K562 (cell line): ENCODE measurements around the gene RASAL1. TPM values are rescaled to one million over a fixed set of nuclear protein-coding genes. Genes with fewer than 3 reads are reported as not detected.

Source experiments
- BRCA1 ChIP-seq, 2 experiments: fragments of 450-650 bp in 1 of 2; sonication (generic) in 1 of 2; formaldehyde crosslinking in 1 of 2; IDR thresholded peaks; 2 replicates each; pipeline versions ENCODE4 v1.5.0 to v1.6.1; 2017 to 2020; ENCODE audit warnings: mild to moderate bottlenecking in 1 of 2, missing genetic modification reagents in 1 of 2
- FOXK2 ChIP-seq, 2 experiments: fragments of 450-650 bp; IDR thresholded peaks in 1 of 2; conservative IDR thresholded peaks in 1 of 2; 2 replicates each; pipeline ENCODE4 v1.6.1; 2016; ENCODE audit warnings: low read depth in 2 of 2, mild to moderate bottlenecking in 1 of 2
- GATA2 ChIP-seq: sonication (generic); formaldehyde crosslinking; IDR thresholded peaks from 2 replicates; pipeline ENCODE4 v1.4.0; 2020; ENCODE audit warnings: mild to moderate bottlenecking, missing genetic modification reagents
- HDAC6 ChIP-seq: IDR thresholded peaks from 2 replicates; pipeline ENCODE4 v1.6.1; 2012; ENCODE audit warnings: low read depth, mild to moderate bottlenecking, control low read depth, inconsistent platforms, low read length, moderate library complexity
- HMG20B ChIP-seq: fragments of 250-450 bp; sonication (Bioruptor Pico); IDR thresholded peaks from 2 replicates; pipeline ENCODE4 v1.5.0; 2021; ENCODE audit warnings: mild to moderate bottlenecking
- HNRNPH1 ChIP-seq: fragments of 200-400 bp; formaldehyde crosslinking; optimal IDR thresholded peaks from 2 replicates; pipeline ENCODE3; 2017; ENCODE audit warnings: low read depth, mild to moderate bottlenecking, low read length, moderate library complexity
- HSF4 ChIP-seq: fragments of 250-450 bp; sonication (Bioruptor Pico); IDR thresholded peaks from 2 replicates; pipeline ENCODE4 v2.1.2; 2022; ENCODE audit warnings: mild to moderate bottlenecking, moderate library complexity, borderline replicate concordance
- KHSRP ChIP-seq: fragments of 450-650 bp; IDR thresholded peaks from 2 replicates; pipeline ENCODE4 v1.6.1; 2017
- MAFK ChIP-seq: IDR thresholded peaks from 2 replicates; pipeline ENCODE4 v1.6.1; 2011; ENCODE audit warnings: low read length, improper control_type of control experiment
- NFIC ChIP-seq: fragments of 450-650 bp; IDR thresholded peaks from 2 replicates; pipeline ENCODE4 v1.6.1; 2017; ENCODE audit warnings: mild to moderate bottlenecking, inconsistent platforms
- STAT5A ChIP-seq: IDR thresholded peaks from 2 replicates; pipeline ENCODE4 v1.6.1; 2012; ENCODE audit warnings: low read length, inconsistent platforms, borderline replicate concordance
- YY1 ChIP-seq, 3 experiments: IDR thresholded peaks; 2 replicates each; pipeline ENCODE4 v1.6.1; 2011; ENCODE audit warnings: low read length in 2 of 3, mild to moderate bottlenecking in 2 of 3, moderate library complexity in 2 of 3, borderline replicate concordance in 1 of 3, control low read depth in 1 of 3, low read depth in 1 of 3; ENCODE audit not compliant: insufficient read depth in 3 of 3, insufficient replicate concordance in 2 of 3, control insufficient read depth in 1 of 3, insufficient read length in 1 of 3; ENCODE audit errors: extremely low read depth in 1 of 3
- ZNF174 ChIP-seq: fragments of 250-450 bp; sonication (Bioruptor Pico); IDR thresholded peaks from 2 replicates; pipeline ENCODE4 v1.4.0; 2020; ENCODE audit warnings: mild to moderate bottlenecking
- ZNF253 ChIP-seq: fragments of 250-450 bp; sonication (Bioruptor Pico); conservative IDR thresholded peaks from 2 replicates; pipeline ENCODE4 v1.6.1; 2021; ENCODE audit warnings: mild to moderate bottlenecking
- ZNF408 ChIP-seq: fragments of 250-450 bp; sonication (Bioruptor Pico); IDR thresholded peaks from 2 replicates; pipeline ENCODE4 v1.4.0; 2020; ENCODE audit warnings: low read depth, mild to moderate bottlenecking, moderate library complexity
- ZNF436 ChIP-seq: fragments of 250-450, 450-650 bp; sonication (Bioruptor Pico); formaldehyde crosslinking; IDR thresholded peaks from 2 replicates; pipeline ENCODE4 v1.7.0; 2020; ENCODE audit warnings: mild to moderate bottlenecking
- ZNF583 ChIP-seq: fragments of 250-450 bp; sonication (Bioruptor Pico); IDR thresholded peaks from 2 replicates; pipeline ENCODE4 v1.4.0; 2020
- ZNF77 ChIP-seq: fragments of 250-450 bp; sonication (Bioruptor Pico); IDR thresholded peaks from 2 replicates; pipeline ENCODE4 v1.5.0; 2020
- polyA plus RNA-seq, 8 experiments: library from polyadenylated mRNA; depleted of rRNA in 4 of 8; stranded (reverse) in 5 of 8; unstranded in 3 of 8; fragments of >200 nt; fragmentation: Nextera tagmentation in 2 of 8; fragmentation: Illumina TruSeq in 1 of 8; extraction: Ambion mirVana in 2 of 8; extraction: Trizol in 1 of 8; gene quantifications; 2 replicates each; pipeline versions ENCODE4 v1.2.1 to v1.2.3, GENCODE V29; 2011 to 2014; ENCODE audit warnings: inconsistent platforms in 1 of 8, missing spikeins in 1 of 8
- total RNA-seq, 7 experiments: library from RNA; depleted of rRNA in 6 of 7; stranded (reverse); fragments of >200 nt in 6 of 7; fragmentation: Illumina TruSeq in 2 of 7; extraction: Trizol in 2 of 7; gene quantifications; 2 replicates each; pipeline versions ENCODE4 v1.2.1 to v1.2.3, GENCODE V29; 2011 to 2021; ENCODE audit warnings: low replicate concordance in 1 of 7
- TF ChIP-seq, protein P1 (sequence below), 2 experiments: fragments of 450-650 bp; IDR thresholded peaks; 2 replicates each; pipeline ENCODE4 v1.6.1; 2016
- TF ChIP-seq, protein P2 (sequence below), 3 experiments: fragments of 200-800 bp in 1 of 3; sonication (Bioruptor generic) in 1 of 3; sonication (generic) in 1 of 3; formaldehyde crosslinking in 1 of 3; IDR thresholded peaks; 2 replicates each; pipeline versions ENCODE4 v1.6.1 to v1.8.0; 2016 to 2022; ENCODE audit warnings: mild to moderate bottlenecking in 2 of 3, missing compliant biosample characterization in 2 of 3, missing genetic modification characterization in 2 of 3, missing genetic modification reagents in 1 of 3
- TF ChIP-seq, protein P3 (sequence below): sonication (generic); formaldehyde crosslinking; IDR thresholded peaks from 2 replicates; pipeline ENCODE4 v1.8.1; 2023; ENCODE audit warnings: mild to moderate bottlenecking, missing genetic modification reagents
- TF ChIP-seq, protein P4 (sequence below): fragments of 450-650 bp; IDR thresholded peaks from 2 replicates; pipeline ENCODE4 v1.6.1; 2018; ENCODE audit warnings: mild to moderate bottlenecking, low read depth; ENCODE audit not compliant: partially characterized antibody

Gene RASAL1
- total and polyA plus RNA-seq, 9 of the 15 experiments (the other 6 are each of a cell fraction or from before 2014, with no cell fraction given): 0.06 to 0.16 (median 0.14) TPM; not detected in 6

DNA sequence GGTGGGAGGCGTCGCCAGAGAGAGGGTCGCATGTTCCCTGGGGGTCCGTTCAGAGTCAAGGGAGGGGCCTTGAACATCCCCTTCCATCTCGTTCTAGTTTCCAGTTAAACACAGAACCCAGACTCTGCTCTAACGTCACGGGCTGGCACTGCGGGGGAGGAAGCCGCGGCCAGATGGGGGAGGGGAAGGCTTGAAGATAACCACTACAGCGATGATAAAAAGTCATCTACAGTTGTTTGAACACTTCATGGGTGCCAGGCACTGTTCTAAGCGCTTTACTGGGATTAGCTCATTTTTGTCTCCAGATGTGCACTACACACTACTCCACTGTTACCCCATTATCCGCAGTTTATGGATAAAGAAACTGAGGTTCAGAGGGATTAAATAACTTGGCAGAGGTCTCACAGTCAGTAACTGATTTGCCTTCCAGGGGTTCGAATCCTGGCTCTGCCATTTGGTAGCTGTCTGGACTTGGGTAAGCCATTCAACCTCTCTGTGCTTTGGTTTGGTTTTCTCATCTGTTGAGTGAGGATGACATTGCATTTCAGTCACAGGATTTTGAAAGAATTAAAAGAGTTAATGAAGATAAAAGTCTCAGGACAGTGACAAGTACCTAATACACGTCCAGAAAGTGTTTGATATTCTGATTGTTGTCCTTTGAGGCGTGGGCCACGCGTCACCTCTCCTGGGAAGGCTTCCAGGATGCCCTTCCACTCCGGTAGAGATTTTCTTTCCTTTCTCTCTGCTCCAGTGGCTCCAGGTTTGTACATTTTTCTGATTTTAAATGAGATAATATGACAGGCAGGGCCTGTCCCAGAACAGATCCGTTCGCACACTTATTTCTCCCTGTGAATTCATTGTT is 798 bp upstream of the RASAL1 start (continued):
- TF ChIP-seq, protein P1, sequence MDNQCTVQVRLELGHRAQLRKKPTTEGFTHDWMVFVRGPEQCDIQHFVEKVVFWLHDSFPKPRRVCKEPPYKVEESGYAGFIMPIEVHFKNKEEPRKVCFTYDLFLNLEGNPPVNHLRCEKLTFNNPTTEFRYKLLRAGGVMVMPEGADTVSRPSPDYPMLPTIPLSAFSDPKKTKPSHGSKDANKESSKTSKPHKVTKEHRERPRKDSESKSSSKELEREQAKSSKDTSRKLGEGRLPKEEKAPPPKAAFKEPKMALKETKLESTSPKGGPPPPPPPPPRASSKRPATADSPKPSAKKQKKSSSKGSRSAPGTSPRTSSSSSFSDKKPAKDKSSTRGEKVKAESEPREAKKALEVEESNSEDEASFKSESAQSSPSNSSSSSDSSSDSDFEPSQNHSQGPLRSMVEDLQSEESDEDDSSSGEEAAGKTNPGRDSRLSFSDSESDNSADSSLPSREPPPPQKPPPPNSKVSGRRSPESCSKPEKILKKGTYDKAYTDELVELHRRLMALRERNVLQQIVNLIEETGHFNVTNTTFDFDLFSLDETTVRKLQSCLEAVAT (IDR thresholded peaks at IDR 0.05): no peak
- TF ChIP-seq, protein P2, sequence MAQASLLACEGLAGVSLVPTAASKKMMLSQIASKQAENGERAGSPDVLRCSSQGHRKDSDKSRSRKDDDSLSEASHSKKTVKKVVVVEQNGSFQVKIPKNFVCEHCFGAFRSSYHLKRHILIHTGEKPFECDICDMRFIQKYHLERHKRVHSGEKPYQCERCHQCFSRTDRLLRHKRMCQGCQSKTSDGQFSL (CRISPR knock-in tag; IDR thresholded peaks at IDR 0.05): no peak
- TF ChIP-seq, protein P2 (tag; IDR thresholded peaks at IDR 0.05): no peak
- TF ChIP-seq ZNF436 (CRISPR knock-in tag) (no peak), ZNF408 (CRISPR knock-in tag) (no peak), ZNF253 (CRISPR knock-in tag) (no peak), NFIC (no peak), GATA2 (no peak), MAFK (no peak), ZNF583 (CRISPR knock-in tag) (no peak), HDAC6 (no peak), HSF4 (no peak), BRCA1 (IDR thresholded peaks at IDR 0.05) (no peak), BRCA1 (CRISPR knock-in tag; IDR thresholded peaks at IDR 0.05) (no peak), HNRNPH1 (no peak), KHSRP (no peak), ZNF77 (no peak), YY1 (IDR thresholded peaks at IDR 0.05; ENCODE audit: borderline replicate concordance in 1 of 3, control insufficient read depth in 1 of 3, extremely low read depth in 1 of 3, insufficient read depth in 3 of 3, insufficient read length in 1 of 3, insufficient replicate concordance in 2 of 3, low read depth in 1 of 3, low read length in 2 of 3) (no peak), STAT5A (no peak), FOXK2 (conservative IDR thresholded peaks at IDR 0.05 in 1 of 2, IDR thresholded peaks at IDR 0.05 in 1 of 2; ENCODE audit: low read depth in 2 of 2) (no peak), HMG20B (CRISPR knock-in tag) (no peak), ZNF174 (CRISPR knock-in tag) (no peak)
- TF ChIP-seq, protein P3, sequence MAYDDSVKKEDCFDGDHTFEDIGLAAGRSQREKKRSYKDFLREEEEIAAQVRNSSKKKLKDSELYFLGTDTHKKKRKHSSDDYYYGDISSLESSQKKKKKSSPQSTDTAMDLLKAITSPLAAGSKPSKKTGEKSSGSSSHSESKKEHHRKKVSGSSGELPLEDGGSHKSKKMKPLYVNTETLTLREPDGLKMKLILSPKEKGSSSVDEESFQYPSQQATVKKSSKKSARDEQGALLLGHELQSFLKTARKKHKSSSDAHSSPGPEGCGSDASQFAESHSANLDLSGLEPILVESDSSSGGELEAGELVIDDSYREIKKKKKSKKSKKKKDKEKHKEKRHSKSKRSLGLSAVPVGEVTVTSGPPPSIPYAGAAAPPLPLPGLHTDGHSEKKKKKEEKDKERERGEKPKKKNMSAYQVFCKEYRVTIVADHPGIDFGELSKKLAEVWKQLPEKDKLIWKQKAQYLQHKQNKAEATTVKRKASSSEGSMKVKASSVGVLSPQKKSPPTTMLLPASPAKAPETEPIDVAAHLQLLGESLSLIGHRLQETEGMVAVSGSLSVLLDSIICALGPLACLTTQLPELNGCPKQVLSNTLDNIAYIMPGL (CRISPR knock-in tag): no peak
- TF ChIP-seq, protein P4, sequence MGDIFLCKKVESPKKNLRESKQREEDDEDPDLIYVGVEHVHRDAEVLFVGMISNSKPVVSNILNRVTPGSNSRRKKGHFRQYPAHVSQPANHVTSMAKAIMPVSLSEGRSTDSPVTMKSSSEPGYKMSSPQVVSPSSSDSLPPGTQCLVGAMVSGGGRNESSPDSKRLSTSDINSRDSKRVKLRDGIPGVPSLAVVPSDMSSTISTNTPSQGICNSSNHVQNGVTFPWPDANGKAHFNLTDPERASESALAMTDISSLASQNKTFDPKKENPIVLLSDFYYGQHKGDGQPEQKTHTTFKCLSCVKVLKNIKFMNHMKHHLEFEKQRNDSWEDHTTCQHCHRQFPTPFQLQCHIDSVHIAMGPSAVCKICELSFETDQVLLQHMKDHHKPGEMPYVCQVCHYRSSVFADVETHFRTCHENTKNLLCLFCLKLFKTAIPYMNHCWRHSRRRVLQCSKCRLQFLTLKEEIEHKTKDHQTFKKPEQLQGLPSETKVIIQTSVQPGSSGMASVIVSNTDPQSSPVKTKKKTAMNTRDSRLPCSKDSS: no peak
